Measurements from ENCODE around the gene PALLD. TPM values are rescaled to one million over a fixed set of nuclear protein-coding genes. Genes with fewer than 3 reads are reported as not detected.

The PALLD gene
- total and polyA plus RNA-seq, 2 of the 13 experiments (the other 11 are each of a cell fraction or from before 2014, with no cell fraction given), result 0.50 to 1.5 TPM

DNA sequence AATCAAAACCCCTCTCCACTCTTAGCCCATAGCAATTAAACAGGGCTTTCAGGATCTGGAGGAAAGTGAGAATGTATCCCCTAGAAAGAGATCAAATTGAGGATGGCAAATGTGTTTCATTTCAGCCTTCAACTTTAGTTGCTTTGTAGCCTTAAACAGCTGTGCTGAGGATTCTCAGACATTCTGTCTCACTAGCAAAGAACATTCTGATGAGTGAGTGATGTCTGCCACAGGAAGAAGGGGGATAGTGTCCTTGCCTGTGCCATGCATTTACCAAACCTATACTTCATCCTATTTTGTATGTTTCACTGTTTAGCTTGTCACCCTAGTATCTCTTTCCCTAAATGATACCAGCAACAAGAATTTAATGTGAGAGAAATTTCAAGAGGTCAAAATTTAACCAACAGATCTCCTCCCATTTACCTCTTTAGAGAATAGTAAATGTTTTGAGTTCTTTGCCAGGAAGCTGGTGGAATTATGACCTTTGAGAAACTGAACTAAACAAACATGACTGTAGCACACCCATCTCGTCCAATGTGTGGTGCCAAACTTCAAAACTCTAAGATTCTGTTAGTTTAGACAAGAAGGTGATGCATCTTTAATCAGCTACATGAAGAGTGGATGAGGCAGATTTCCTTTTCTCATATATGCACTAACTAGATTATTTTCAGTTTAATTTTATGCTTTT is 165.6 kb downstream of the PALLD start:
- peak; percentile 37; the same call in 1 of the 3 replicates for ATAC-seq
- Histone ChIP-seq H3K4me2 (ENCODE audit: low read depth, low read length) (no peak overlapping the region), H3K27ac (ENCODE audit: extremely low read length, insufficient read depth, low read length) (no peak overlapping the region), H4K20me1 (ENCODE audit: insufficient read depth, low read length) (no peaks in the 10 kb centered on the region), H3K79me2 (ENCODE audit: insufficient read depth, low read length) (no peaks in the 10 kb centered on the region), H3K9ac (ENCODE audit: insufficient read depth, low read depth, low read length) (no peak overlapping the region), H3K4me1 (ENCODE audit: insufficient read depth, low read length) (peaks cover 16% of the 10 kb centered on the region), H3K9me3 (ENCODE audit: low read length) (no peaks in the 10 kb centered on the region), H3K36me3 (replicated peaks in 1 of 2; ENCODE audit: control insufficient read depth in 1 of 2, insufficient read depth in 2 of 2, low read length in 2 of 2) (no peaks in the 10 kb centered on the region), H3K27me3 (ENCODE audit: control insufficient read depth in 1 of 2, insufficient read depth in 2 of 2, low read length in 2 of 2) (no peaks in the 10 kb centered on the region; a peak in 1 of 5 replicates), H3K4me3 (replicated peaks in 1 of 3; ENCODE audit: insufficient read depth in 1 of 3, low read depth in 2 of 3, low read length in 3 of 3) (no peak overlapping the region), H2AFZ (ENCODE audit: low read length) (no peak overlapping the region)
- ChIA-PET CTCF (ENCODE audit: low intra/inter-chr PET ratio, low total read pairs) (no interaction called here), POLR2A (no interaction called here)
- intact Hi-C loops (cut with micrococcal nuclease; ENCODE audit: unreplicated experiment) (no loop called here), in situ Hi-C loops (cut with HindIII; ENCODE audit: extremely low pct_ligation_motif_present, low pct_unique_long_range_greater_than_20kb) (no loop called here)
- FAIRE-seq, result no peak
- whole genome bisulfite sequencing (ENCODE audit: low lambda C conversion rate), result 0% methylated on average over 1 of the region's 1 CpG
- BruUV-seq (replicated peaks), result no TSS peak
- no peak for DNase-seq (ENCODE audit: low spot score)
- TF ChIP-seq RFX3 (CRISPR knock-in tag; IDR thresholded peaks at IDR 0.05) (no peak), DR1 (CRISPR knock-in tag; IDR thresholded peaks at IDR 0.05) (no peak), NKX3-1 (CRISPR knock-in tag; IDR thresholded peaks at IDR 0.05) (no peak), CREB1 (IDR thresholded peaks at IDR 0.05) (no peak), CREB1 (CRISPR knock-in tag; IDR thresholded peaks at IDR 0.05) (no peak), NFE2 (CRISPR knock-in tag; IDR thresholded peaks at IDR 0.05) (no peak), SNAPC2 (CRISPR knock-in tag; IDR thresholded peaks at IDR 0.05) (no peak), ZNF317 (CRISPR knock-in tag; IDR thresholded peaks at IDR 0.05) (no peak)

GRCh38 chr4:168664242-168664891 is 167.5 kb downstream of the PALLD start:
- POLR2A ChIA-PET, result no interaction called here
- Histone ChIP-seq H3K79me2 (ENCODE audit: insufficient read depth, low read length) (no peaks in the 10 kb centered on the region), H4K20me1 (ENCODE audit: insufficient read depth, low read length) (no peaks in the 10 kb centered on the region), H3K27ac (ENCODE audit: extremely low read length, insufficient read depth, low read length) (no peak overlapping the region), H3K4me2 (ENCODE audit: low read depth, low read length) (no peak overlapping the region), H3K4me1 (ENCODE audit: insufficient read depth, low read length) (peaks cover 16% of the 10 kb centered on the region), H3K9ac (ENCODE audit: insufficient read depth, low read depth, low read length) (no peak overlapping the region), H3K36me3 (replicated peaks in 1 of 2; ENCODE audit: control insufficient read depth in 1 of 2, insufficient read depth in 2 of 2, low read length in 2 of 2) (no peaks in the 10 kb centered on the region), H3K4me3 (replicated peaks in 1 of 3; ENCODE audit: insufficient read depth in 1 of 3, low read depth in 2 of 3, low read length in 3 of 3) (no peak overlapping the region), H3K27me3 (ENCODE audit: control insufficient read depth in 1 of 2, insufficient read depth in 2 of 2, low read length in 2 of 2) (peaks cover 0 to 6% of the 10 kb centered on the region in 2 experiments; a peak in 1 of 5 replicates), H3K9me3 (ENCODE audit: low read length) (no peaks in the 10 kb centered on the region), H2AFZ (ENCODE audit: low read length) (no peak overlapping the region)
- intact Hi-C loops (cut with micrococcal nuclease; ENCODE audit: unreplicated experiment) (no loop called here), in situ Hi-C loops (cut with HindIII; ENCODE audit: extremely low pct_ligation_motif_present, low pct_unique_long_range_greater_than_20kb) (no loop called here)
- FAIRE-seq (no peak), ATAC-seq (no peak), DNase-seq (ENCODE audit: low spot score) (no peak)
- TF ChIP-seq, protein P1, sequence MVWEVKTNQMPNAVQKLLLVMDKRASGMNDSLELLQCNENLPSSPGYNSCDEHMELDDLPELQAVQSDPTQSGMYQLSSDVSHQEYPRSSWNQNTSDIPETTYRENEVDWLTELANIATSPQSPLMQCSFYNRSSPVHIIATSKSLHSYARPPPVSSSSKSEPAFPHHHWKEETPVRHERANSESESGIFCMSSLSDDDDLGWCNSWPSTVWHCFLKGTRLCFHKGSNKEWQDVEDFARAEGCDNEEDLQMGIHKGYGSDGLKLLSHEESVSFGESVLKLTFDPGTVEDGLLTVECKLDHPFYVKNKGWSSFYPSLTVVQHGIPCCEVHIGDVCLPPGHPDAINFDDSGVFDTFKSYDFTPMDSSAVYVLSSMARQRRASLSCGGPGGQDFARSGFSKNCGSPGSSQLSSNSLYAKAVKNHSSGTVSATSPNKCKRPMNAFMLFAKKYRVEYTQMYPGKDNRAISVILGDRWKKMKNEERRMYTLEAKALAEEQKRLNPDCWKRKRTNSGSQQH (CRISPR knock-in tag; IDR thresholded peaks at IDR 0.05; ENCODE audit: low read depth), result no peak
- TF ChIP-seq ZNF354B (CRISPR knock-in tag; IDR thresholded peaks at IDR 0.05) (no peak), ZNF749 (CRISPR knock-in tag; IDR thresholded peaks at IDR 0.05; ENCODE audit: borderline replicate concordance) (no peak)
- BruUV-seq (replicated peaks), result no TSS peak
- CTCF ChIA-PET (ENCODE audit: low intra/inter-chr PET ratio, low total read pairs), result no interaction called here
- WGBS (ENCODE audit: low lambda C conversion rate), result 42% methylated on average over 2 of the region's 2 CpGs
